ENCODE results near the gene ROCK2. TPM values are rescaled to one million over a fixed set of nuclear protein-coding genes. Genes with fewer than 3 reads are reported as not detected.
"Not testable (repeated sequence)": the region's sequence is repeated elsewhere in the genome, so short reads cannot be mapped to it uniquely, and the experiment has no call there.

ROCK2 gene
- total RNA-seq, 2 experiments from 2014 or later, result 14.4 to 16.7 TPM

DNA sequence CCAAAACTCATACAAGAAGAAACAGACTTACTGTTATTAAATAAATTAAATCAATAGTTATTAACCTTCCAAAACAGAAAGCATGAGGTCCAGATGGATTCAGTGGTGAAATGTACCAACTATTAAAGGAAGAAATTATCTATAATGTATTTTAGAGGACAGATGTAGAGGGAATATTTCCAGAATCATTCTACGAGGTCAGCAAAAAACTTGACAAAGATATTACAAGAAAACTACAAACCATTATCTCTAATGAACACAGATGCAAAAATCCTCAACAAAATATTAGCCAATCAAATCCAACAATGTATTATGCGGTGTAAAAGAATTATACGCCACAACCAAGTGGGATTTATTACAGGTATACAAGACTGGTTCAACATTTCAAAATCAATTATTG lies 63.7 kb downstream of the ROCK2 start:
- intact Hi-C loops (cut with DNase I, micrococcal nuclease), result no loop called here
- DNase-seq (no peak), ATAC-seq (no peak)
- H3K27me3 Mint-ChIP-seq, result no peaks in the 10 kb centered on the region
- H3K9me3 Mint-ChIP-seq (ENCODE audit: low read depth), result peaks cover 5% of the 10 kb centered on the region
- ChIA-PET POLR2A (interaction anchor here (0.6 kb wide), 1 partner anchor 30 kb away, joined by 5 read pairs; no protein-coding TSS in a partner anchor), CTCF (no interaction called here)
- no peak overlapping the region for H3K4me3 Mint-ChIP-seq
- no peak overlapping the region for H3K27ac Mint-ChIP-seq
- H3K36me3 Mint-ChIP-seq (ENCODE audit: low read depth), result peaks cover 65% of the 10 kb centered on the region
- H3K4me1 Mint-ChIP-seq, result peaks cover 14% of the 10 kb centered on the region

DNA sequence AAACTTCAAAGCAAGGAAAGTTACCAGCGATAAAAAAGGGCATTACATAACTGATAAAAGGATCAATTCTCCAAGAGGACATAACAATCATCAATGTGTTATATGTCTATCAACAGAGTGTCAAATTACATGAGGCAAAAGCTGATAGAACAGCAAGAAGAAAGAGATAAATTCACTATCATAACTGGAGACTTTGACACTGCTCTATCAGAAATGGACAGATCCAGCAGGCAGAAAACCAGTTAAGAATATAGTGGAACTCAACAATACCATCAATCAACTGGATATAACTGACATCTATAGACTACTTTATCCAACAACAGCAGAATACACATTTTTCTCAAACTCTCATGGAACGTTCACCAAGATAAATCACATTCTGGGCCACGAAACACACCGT lies 65.0 kb downstream of the ROCK2 start:
- no peak overlapping the region for H3K4me3 Mint-ChIP-seq
- ChIA-PET POLR2A (no interaction called here), CTCF (no interaction called here)
- peaks cover 2% of the 10 kb centered on the region for H3K9me3 Mint-ChIP-seq (ENCODE audit: low read depth)
- H3K27ac Mint-ChIP-seq, result no peak overlapping the region
- peaks cover 60% of the 10 kb centered on the region for H3K36me3 Mint-ChIP-seq (ENCODE audit: low read depth)
- peaks cover 21% of the 10 kb centered on the region for H3K4me1 Mint-ChIP-seq
- no peak for DNase-seq
- no peaks in the 10 kb centered on the region for H3K27me3 Mint-ChIP-seq
- ATAC-seq, result no peak
- intact Hi-C loops (cut with DNase I, micrococcal nuclease), result no loop called here

DNA sequence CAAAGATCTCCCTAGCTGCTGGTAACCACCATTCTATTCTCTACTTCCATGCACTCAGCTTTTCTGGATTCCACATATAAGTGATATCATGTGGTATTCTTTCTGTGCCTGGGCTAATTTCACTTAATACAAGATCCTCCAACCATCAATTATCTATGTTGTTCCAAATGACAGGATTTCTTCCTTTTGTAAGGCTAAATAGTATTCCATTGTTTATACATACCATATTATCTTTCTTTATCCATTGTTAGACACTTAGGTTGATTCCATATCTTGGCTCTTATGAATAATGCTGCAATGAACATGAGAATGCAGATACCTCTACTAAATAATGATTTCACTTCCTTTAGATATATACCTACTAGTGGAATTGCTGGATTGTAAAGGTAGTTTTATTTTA lies 66.2 kb downstream of the ROCK2 start:
- Mint-ChIP-seq H3K27ac (no peak overlapping the region), H3K9me3 (ENCODE audit: low read depth) (peaks cover 2% of the 10 kb centered on the region), H3K36me3 (ENCODE audit: low read depth) (peaks cover 58% of the 10 kb centered on the region), H3K4me1 (peaks cover 32% of the 10 kb centered on the region), H3K4me3 (no peak overlapping the region), H3K27me3 (no peaks in the 10 kb centered on the region)
- POLR2A ChIA-PET, result no interaction called here
- CTCF ChIA-PET, result no interaction called here
- DNase-seq, result no peak
- intact Hi-C loops (cut with DNase I, micrococcal nuclease), result no loop called here
- ATAC-seq, result no peak

DNA sequence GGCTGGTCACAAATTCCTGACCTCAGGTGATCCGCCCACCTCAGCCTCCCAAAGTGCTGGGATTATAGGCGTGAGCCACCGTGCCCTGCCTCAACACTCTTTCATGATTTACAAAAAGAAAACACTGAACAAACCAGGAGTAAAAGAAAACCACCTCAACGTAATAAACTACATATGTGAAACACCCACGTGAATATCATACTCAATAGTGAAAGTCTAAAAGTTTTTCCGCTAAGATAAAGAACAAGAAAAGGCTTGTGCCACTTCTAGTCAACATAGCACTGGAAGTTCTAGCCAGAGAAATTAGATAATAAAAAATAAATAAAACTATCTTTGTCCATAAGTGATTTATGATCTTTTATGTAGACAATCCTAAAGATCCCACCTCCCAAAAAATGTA lies 68.5 kb downstream of the ROCK2 start:
- intact Hi-C loops (cut with DNase I, micrococcal nuclease), result no loop called here
- Mint-ChIP-seq H3K27ac (no peak overlapping the region), H3K27me3 (no peaks in the 10 kb centered on the region), H3K9me3 (ENCODE audit: low read depth) (peaks cover 2% of the 10 kb centered on the region), H3K4me3 (no peak overlapping the region), H3K36me3 (ENCODE audit: low read depth) (peaks cover 45% of the 10 kb centered on the region), H3K4me1 (peaks cover 35% of the 10 kb centered on the region)
- DNase-seq (no peak), ATAC-seq (peak; percentile 53)
- ChIA-PET POLR2A (no interaction called here), CTCF (no interaction called here)

DNA sequence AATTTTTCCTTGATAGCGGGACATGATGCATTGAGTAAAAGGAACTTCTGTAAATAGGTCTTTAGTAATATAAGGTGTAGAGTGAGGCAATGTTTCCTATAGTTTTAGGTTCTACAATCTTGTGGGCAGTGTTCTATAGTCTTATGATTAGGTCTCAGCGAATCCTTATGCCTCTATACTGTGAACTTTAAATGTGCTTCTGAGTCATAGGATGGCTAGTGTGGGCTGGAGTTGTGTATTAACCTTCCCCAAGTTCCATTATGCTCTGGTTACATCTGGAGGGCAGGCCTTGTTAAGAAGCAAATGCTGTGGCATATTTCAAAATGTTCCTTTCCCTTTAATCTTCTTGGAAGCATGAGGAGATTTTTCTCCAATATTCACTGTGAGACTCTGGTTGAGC lies 73.5 kb downstream of the ROCK2 start:
- DNase-seq (peak; percentile 9), ATAC-seq (peak; percentile 97)
- POLR2A ChIA-PET, result no interaction called here
- peaks cover 2% of the 10 kb centered on the region for H3K9me3 Mint-ChIP-seq (ENCODE audit: low read depth)
- no peaks in the 10 kb centered on the region for H3K27me3 Mint-ChIP-seq
- CTCF ChIA-PET, result interaction anchor here (1.4 kb wide), 1 partner anchor 9 kb away, joined by 4 read pairs; no protein-coding TSS in a partner anchor
- no peak overlapping the region for H3K4me3 Mint-ChIP-seq
- peaks cover 40% of the 10 kb centered on the region for H3K36me3 Mint-ChIP-seq (ENCODE audit: low read depth)
- intact Hi-C loops (cut with DNase I, micrococcal nuclease), result no loop called here
- H3K27ac Mint-ChIP-seq, result peak overlapping the region; percentile 37
- peaks cover 34% of the 10 kb centered on the region for H3K4me1 Mint-ChIP-seq

DNA sequence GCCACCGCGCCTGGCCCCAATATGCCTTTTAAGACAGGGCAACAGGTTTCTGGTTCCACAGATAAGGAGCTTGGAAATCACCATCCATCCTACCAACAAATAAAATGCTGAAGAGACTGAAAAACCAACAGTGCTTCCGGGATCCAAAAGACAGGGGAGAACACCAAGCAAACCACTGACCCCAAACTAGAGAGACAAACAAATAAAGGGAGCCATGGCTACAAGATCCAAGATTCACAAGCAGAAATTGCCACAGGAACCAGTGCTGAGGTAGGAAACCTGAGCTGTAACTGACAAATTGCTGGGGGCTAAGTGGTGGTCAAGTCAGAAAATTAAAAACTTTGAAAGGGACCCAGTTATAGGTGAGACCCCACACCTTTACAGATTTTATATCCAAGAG lies 76.5 kb downstream of the ROCK2 start:
- no peak for ATAC-seq
- Mint-ChIP-seq H3K9me3 (ENCODE audit: low read depth) (peaks cover 2% of the 10 kb centered on the region), H3K4me3 (no peak overlapping the region)

DNA sequence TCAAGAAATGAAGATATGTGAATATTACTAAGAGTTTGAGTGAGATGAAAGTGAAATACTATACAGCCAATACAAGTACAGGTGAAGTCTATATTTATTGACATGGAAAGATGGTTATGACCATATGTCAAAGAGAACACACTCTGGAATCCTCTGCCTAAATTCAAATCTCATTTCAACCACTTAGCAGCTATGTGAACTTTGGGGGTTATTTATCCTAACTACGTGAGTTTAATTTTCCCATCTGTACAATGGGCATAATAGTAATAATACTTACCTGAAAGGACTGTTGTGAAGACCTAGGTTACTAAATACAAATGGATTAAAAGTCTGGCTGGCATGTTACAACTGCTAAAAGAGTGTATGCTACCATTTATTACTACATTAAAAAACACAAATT lies 79.6 kb downstream of the ROCK2 start:
- DNase-seq (no peak), ATAC-seq (no peak)
- Mint-ChIP-seq H3K4me1 (no peaks in the 10 kb centered on the region), H3K27me3 (no peaks in the 10 kb centered on the region), H3K4me3 (no peak overlapping the region), H3K36me3 (ENCODE audit: low read depth) (peaks cover 21% of the 10 kb centered on the region), H3K9me3 (ENCODE audit: low read depth) (peaks cover 2% of the 10 kb centered on the region), H3K27ac (no peak overlapping the region)
- POLR2A ChIA-PET, result no interaction called here
- intact Hi-C loops (cut with DNase I, micrococcal nuclease), result no loop called here
- CTCF ChIA-PET, result interaction anchor here (0.6 kb wide), 1 partner anchor 187 kb away, joined by 3 read pairs; no protein-coding TSS in a partner anchor

More for the DNA sequence above, 76.5 kb downstream of the ROCK2 start:
- Mint-ChIP-seq H3K27ac (no peak overlapping the region), H3K36me3 (ENCODE audit: low read depth) (peaks cover 35% of the 10 kb centered on the region), H3K27me3 (no peaks in the 10 kb centered on the region), H3K4me1 (peaks cover 14% of the 10 kb centered on the region)
- ChIA-PET POLR2A (no interaction called here), CTCF (interaction anchor here (0.6 kb wide), 1 partner anchor 379 kb away, joined by 4 read pairs; no protein-coding TSS in a partner anchor)
- DNase-seq, result no peak
- intact Hi-C loops (cut with DNase I, micrococcal nuclease), result no loop called here

DNA sequence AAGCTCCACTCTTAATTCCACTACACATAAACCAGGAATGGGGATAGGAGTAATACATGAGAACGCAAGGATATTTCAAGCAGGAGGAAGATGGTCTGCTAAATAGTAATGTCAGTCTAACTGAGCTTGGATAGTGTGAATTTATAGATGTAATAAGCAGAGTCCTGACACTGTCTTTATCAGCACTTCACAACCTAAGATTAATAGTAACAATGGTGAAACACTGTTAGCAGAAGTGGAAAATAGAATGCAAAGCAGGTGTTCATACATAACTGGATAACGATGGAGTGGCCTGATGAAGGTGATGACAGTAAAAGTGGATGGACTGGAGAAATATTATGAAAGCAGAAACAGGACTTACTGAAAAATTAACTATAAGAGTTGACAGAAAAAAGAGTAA lies 80.4 kb downstream of the ROCK2 start:
- H3K9me3 Mint-ChIP-seq (ENCODE audit: low read depth), result no peaks in the 10 kb centered on the region
- H3K27ac Mint-ChIP-seq, result no peak overlapping the region
- no peak for ATAC-seq
- no peak for DNase-seq
- H3K36me3 Mint-ChIP-seq (ENCODE audit: low read depth), result peaks cover 21% of the 10 kb centered on the region
- intact Hi-C loops (cut with DNase I, micrococcal nuclease), result no loop called here
- no peaks in the 10 kb centered on the region for H3K27me3 Mint-ChIP-seq
- no peaks in the 10 kb centered on the region for H3K4me1 Mint-ChIP-seq
- POLR2A ChIA-PET, result interaction anchor here (0.5 kb wide), 1 partner anchor 450 kb away, joined by 4 read pairs; no protein-coding TSS in a partner anchor
- no peak overlapping the region for H3K4me3 Mint-ChIP-seq
- CTCF ChIA-PET, result no interaction called here

DNA sequence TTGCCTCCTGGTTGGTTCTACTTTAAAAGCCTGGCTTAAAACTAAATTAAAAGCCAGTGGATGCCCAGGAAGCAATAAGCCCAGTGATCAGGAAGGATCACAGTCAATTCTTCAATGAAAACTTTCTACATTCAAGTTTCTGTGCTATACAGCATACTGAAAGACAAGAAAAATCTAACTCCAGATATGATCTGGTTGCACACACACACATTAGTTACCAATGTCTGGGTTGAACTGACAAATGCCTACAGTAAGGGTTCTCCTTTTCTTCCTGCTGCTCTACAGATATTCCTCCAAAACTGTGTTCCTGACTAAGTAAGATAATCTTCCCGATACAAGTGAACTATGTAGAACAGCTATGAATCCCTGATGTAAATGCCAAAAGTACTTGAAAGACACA lies 81.3 kb downstream of the ROCK2 start:
- no peak for DNase-seq
- Mint-ChIP-seq H3K27ac (no peak overlapping the region), H3K36me3 (ENCODE audit: low read depth) (peaks cover 16% of the 10 kb centered on the region), H3K9me3 (ENCODE audit: low read depth) (no peaks in the 10 kb centered on the region), H3K27me3 (no peaks in the 10 kb centered on the region), H3K4me3 (no peak overlapping the region), H3K4me1 (no peaks in the 10 kb centered on the region)
- intact Hi-C loops (cut with DNase I, micrococcal nuclease), result no loop called here
- POLR2A ChIA-PET, result no interaction called here
- ATAC-seq, result no peak
- CTCF ChIA-PET, result no interaction called here

DNA sequence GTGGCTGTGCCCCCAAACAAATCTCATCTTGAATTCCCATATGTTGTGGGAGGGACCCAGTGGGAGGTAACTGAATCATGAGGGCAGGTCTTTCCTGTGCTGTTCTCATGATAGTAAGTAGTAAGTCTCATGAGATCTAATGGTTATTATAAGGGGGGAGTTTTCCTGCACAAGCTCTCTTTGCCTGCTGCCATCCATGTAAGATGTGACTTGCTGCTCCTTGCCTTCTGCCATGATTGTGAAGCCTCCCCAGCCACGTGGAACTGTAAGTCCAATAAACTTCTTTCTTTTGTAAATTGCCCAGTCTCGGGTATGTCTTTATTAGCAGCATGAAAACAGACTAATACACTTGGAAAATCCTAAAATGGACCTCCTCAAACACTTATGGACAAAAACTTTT lies 82.0 kb downstream of the ROCK2 start:
- POLR2A ChIA-PET; DNase-seq; H3K27me3 Mint-ChIP-seq; H3K27ac Mint-ChIP-seq; H3K4me3 Mint-ChIP-seq; H3K4me1 Mint-ChIP-seq; H3K9me3 Mint-ChIP-seq (ENCODE audit: low read depth); ATAC-seq; intact Hi-C loops (cut with DNase I, micrococcal nuclease): not testable (repeated sequence)
- H3K36me3 Mint-ChIP-seq (ENCODE audit: low read depth), result peaks cover 14% of the 10 kb centered on the region
- CTCF ChIA-PET, result interaction anchor here (0.6 to 1.6 kb wide), 2 partner anchors 9 to 20 kb away, joined by 3 to 4 read pairs; no protein-coding TSS in a partner anchor

DNA sequence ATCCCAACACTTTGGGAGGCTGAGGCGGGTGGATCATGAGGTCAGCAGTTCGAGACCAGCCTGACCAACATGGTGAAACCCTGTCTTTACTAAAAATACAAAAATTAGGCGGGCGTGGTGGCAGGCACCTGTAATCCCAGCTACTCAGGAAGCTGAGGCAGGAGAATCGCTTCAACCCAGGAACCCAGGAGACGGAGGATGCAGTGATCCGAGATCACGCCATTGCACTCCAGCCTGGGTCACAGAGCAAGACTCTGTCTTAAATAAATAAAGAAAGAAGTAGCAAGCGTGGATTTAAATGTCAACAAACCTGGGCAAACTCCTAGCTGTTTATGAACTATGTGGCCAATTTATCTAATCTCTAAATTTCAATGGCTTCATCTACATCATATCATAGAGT lies 82.9 kb downstream of the ROCK2 start:
- H3K9me3 Mint-ChIP-seq (ENCODE audit: low read depth); ATAC-seq; H3K4me1 Mint-ChIP-seq; POLR2A ChIA-PET; DNase-seq; intact Hi-C loops (cut with DNase I, micrococcal nuclease); H3K27me3 Mint-ChIP-seq; H3K27ac Mint-ChIP-seq; H3K4me3 Mint-ChIP-seq: not testable (repeated sequence)
- CTCF ChIA-PET, result interaction anchor here (0.5 to 1.6 kb wide), 3 partner anchors 10 to 285 kb away, joined by 3 to 4 read pairs (median 3); no protein-coding TSS in a partner anchor
- peaks cover 13% of the 10 kb centered on the region for H3K36me3 Mint-ChIP-seq (ENCODE audit: low read depth)

DNA sequence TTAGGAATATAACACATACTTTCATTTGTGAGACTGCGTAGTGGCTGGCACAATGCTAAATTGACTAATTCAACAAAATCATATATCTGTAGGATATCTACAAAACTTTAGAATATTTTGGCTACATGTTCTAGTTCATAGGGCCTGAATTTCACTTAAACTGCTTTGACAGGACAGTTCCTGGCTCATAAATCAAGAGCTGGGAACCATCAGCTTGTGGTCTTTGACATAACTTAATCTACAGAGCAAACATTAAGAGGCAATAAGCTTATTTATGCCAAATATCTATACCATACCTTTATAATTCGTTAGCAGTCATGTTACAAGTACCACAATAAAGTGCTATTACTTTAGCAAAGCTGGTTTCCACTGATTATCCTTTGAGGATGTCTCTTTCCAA lies 83.5 kb downstream of the ROCK2 start:
- intact Hi-C loops (cut with DNase I, micrococcal nuclease), result no loop called here
- ChIA-PET CTCF (interaction anchor here (1.3 to 1.6 kb wide), 2 partner anchors 11 kb away, joined by 3 to 4 read pairs; no protein-coding TSS in a partner anchor), POLR2A (no interaction called here)
- DNase-seq (no peak), ATAC-seq (no peak)
- Mint-ChIP-seq H3K36me3 (ENCODE audit: low read depth) (peaks cover 15% of the 10 kb centered on the region), H3K4me1 (no peaks in the 10 kb centered on the region), H3K9me3 (ENCODE audit: low read depth) (no peaks in the 10 kb centered on the region), H3K4me3 (no peak overlapping the region), H3K27ac (no peak overlapping the region), H3K27me3 (no peaks in the 10 kb centered on the region)

DNA sequence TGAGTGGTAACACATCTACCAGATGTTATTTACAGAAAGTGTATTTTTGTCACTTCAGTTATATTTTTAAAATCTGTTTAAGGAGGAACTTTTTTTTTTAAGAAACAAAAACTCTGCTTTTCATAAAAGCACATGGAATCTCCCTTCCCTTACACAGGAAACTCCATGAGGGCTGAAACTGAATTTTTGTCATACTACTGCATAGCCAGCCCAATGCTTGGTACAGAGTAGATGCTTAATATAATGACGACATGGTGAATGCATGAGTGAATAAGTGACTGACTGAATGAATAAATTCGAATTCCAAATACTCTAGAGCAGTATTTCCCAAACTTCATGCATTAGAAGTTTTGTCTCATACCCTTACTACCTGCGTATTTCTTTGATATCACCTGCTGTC lies 86.5 kb downstream of the ROCK2 start:
- no peak overlapping the region for H3K27ac Mint-ChIP-seq
- no peaks in the 10 kb centered on the region for H3K4me1 Mint-ChIP-seq
- intact Hi-C loops (cut with DNase I, micrococcal nuclease), result no loop called here
- ATAC-seq (no peak), DNase-seq (no peak)
- no peaks in the 10 kb centered on the region for H3K27me3 Mint-ChIP-seq
- H3K9me3 Mint-ChIP-seq (ENCODE audit: low read depth), result peaks cover 4% of the 10 kb centered on the region
- peaks cover 13% of the 10 kb centered on the region for H3K36me3 Mint-ChIP-seq (ENCODE audit: low read depth)
- POLR2A ChIA-PET, result no interaction called here
- no peak overlapping the region for H3K4me3 Mint-ChIP-seq
- CTCF ChIA-PET, result no interaction called here

Measured in activated CD4-positive, alpha-beta T cell treated with anti-CD3 and anti-CD28 coated beads for 36 hours (primary cell).